Endothelial cell (in vitro differentiated cells): ENCODE data around the gene RASA1. TPM values are rescaled to one million over a fixed set of nuclear protein-coding genes. Genes with fewer than 3 reads are reported as not detected.

Source experiments
- DNase-seq: peaks from one replicate; pipeline ENCODE4 v3.0.0; 2021; ENCODE audit warnings: low spot score
- H3K27ac Mint-ChIP-seq: one replicate; pipeline ENCODE4 v1.8.0; 2021; ENCODE audit warnings: mixed read lengths, inconsistent platforms; ENCODE audit not compliant: unreplicated experiment
- H3K27me3 Mint-ChIP-seq: one replicate; pipeline ENCODE4 v1.8.0; 2021; ENCODE audit warnings: mild to moderate bottlenecking, moderate library complexity, mixed read lengths, inconsistent platforms; ENCODE audit not compliant: unreplicated experiment
- H3K36me3 Mint-ChIP-seq: one replicate; pipeline ENCODE4 v1.8.0; 2021; ENCODE audit warnings: mild to moderate bottlenecking, low read depth, mixed read lengths, inconsistent platforms; ENCODE audit not compliant: unreplicated experiment
- H3K4me1 Mint-ChIP-seq: one replicate; pipeline ENCODE4 v1.8.0; 2021; ENCODE audit warnings: mild to moderate bottlenecking, mixed read lengths, inconsistent platforms; ENCODE audit not compliant: unreplicated experiment
- H3K4me3 Mint-ChIP-seq: one replicate; pipeline ENCODE4 v1.8.0; 2021; ENCODE audit warnings: mild to moderate bottlenecking, mixed read lengths, inconsistent platforms; ENCODE audit not compliant: unreplicated experiment
- H3K9me3 Mint-ChIP-seq: one replicate; pipeline ENCODE4 v1.8.0; 2021; ENCODE audit warnings: mixed read lengths, inconsistent platforms; ENCODE audit not compliant: unreplicated experiment
- total RNA-seq: library from RNA; stranded (reverse); fragmentation: NEBNext Ultra II Directional; extraction: Animal tissue kit (Norgen Biotek cat#: 25700); gene quantifications from one replicate; pipeline ENCODE4 v1.2.1, GENCODE V29; 2021; ENCODE audit not compliant: unreplicated experiment
- TF ChIP-seq, protein P1 (sequence below): fragments of 200-600 bp; sonication (generic); IDR thresholded peaks from one replicate; pipeline ENCODE4 v1.5.0; 2021; ENCODE audit warnings: antibody characterized with exemption; ENCODE audit not compliant: unreplicated experiment

RASA1 gene
- total RNA-seq, 1 donor from 2014 or later: 48.7 TPM

DNA sequence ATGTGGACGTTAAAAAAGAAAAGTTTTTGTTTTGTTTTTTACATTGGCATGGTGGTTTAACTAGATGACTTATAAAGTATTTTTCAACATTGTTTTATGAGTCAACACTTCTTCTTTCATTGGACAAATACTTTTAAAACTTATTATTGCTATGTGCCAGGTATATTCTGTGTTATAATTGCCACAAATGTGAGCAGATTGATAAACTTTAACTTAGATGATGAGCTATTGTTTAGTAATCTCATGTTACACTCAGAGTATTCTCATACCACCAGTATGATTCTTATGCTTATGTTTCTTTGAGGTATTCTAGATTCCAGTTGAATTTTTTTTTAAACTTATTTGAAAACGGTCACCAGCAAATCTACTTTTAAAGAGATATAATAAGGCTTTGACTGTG is 60.3 kb downstream of the RASA1 start:
- Mint-ChIP-seq H3K9me3 (no peaks in the 10 kb centered on the region), H3K27ac (no peak overlapping the region), H3K4me3 (no peak overlapping the region), H3K36me3 (no peaks in the 10 kb centered on the region), H3K4me1 (peaks cover 3% of the 10 kb centered on the region), H3K27me3 (peaks cover 1% of the 10 kb centered on the region)
- TF ChIP-seq, protein P1, sequence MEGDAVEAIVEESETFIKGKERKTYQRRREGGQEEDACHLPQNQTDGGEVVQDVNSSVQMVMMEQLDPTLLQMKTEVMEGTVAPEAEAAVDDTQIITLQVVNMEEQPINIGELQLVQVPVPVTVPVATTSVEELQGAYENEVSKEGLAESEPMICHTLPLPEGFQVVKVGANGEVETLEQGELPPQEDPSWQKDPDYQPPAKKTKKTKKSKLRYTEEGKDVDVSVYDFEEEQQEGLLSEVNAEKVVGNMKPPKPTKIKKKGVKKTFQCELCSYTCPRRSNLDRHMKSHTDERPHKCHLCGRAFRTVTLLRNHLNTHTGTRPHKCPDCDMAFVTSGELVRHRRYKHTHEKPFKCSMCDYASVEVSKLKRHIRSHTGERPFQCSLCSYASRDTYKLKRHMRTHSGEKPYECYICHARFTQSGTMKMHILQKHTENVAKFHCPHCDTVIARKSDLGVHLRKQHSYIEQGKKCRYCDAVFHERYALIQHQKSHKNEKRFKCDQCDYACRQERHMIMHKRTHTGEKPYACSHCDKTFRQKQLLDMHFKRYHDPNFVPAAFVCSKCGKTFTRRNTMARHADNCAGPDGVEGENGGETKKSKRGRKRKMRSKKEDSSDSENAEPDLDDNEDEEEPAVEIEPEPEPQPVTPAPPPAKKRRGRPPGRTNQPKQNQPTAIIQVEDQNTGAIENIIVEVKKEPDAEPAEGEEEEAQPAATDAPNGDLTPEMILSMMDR: no peak
- no peak for DNase-seq

DNA sequence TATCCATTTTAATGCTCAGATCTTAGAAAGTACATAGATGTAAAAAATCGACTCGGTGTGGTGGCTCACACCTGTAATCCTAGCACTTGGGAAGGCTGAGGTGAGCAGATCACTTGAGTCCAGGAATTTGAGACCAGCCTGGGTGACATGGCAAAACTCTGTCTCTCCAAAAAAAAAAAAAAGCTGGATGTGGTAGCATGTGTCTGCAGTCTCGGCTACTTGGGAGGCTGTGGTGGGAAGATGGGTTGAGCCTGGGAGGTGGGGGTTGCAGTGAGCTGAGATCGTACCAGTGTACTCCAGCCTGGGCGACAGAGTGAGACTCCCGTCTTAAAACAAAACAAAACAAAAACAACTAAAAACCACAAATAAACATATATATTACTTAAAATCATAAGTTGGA is 61.4 kb downstream of the RASA1 start:
- DNase-seq: no peak
- Mint-ChIP-seq H3K9me3 (no peaks in the 10 kb centered on the region), H3K27ac (no peak overlapping the region), H3K4me3 (no peak overlapping the region), H3K4me1 (peaks cover 3% of the 10 kb centered on the region), H3K27me3 (peaks cover 1% of the 10 kb centered on the region), H3K36me3 (peaks cover under 1% of the 10 kb centered on the region)
- TF ChIP-seq, protein P1: no peak

DNA sequence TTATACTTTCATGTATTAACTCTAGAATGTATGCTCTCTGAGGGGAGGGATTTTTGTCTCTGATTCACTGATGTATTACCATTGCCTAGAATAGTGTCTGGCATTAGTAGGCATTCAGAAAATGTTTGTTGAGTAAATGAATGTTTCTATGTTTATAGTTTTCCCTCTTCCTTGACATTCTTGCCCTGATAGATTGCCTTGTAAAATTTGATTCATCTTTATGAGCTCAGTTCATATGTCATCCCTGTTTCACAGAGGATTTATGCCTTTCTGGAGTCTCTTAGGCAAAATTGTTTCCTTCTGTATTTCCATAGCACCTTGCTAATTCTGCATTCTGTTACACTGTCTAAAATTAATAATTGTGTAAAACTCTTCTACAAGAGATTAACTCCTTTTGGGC is 72.3 kb downstream of the RASA1 start:
- H3K4me3 Mint-ChIP-seq: no peak overlapping the region
- no peaks in the 10 kb centered on the region for H3K9me3 Mint-ChIP-seq

DNA sequence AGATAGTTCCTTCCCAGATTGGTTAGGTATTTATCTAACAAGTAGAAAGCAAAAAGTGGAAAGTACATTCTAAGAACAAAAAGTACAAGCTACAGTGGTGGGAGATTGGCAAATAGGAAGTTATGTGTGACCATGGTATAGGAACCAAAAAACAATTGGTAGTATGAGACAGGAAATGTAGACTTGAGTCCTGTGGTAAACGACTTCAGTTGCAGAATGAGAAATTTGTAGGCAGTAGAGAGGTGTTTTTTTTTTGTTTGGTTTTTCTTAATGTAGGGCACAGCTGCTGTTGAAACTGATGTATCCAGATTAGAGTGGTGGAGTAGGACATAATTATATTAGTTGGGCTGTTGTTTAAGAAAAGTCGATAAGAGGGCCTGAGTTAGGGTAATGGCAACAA is 73.0 kb downstream of the RASA1 start:
- Mint-ChIP-seq H3K36me3 (peaks cover 29% of the 10 kb centered on the region), H3K4me3 (no peak overlapping the region), H3K4me1 (peaks cover 7% of the 10 kb centered on the region), H3K9me3 (no peaks in the 10 kb centered on the region), H3K27me3 (no peaks in the 10 kb centered on the region), H3K27ac (peak overlapping the region; percentile 79)
- no peak for DNase-seq
- TF ChIP-seq, protein P1: no peak

More for the DNA sequence above, 72.3 kb downstream of the RASA1 start:
- H3K27ac Mint-ChIP-seq: no peak overlapping the region
- no peaks in the 10 kb centered on the region for H3K27me3 Mint-ChIP-seq
- H3K4me1 Mint-ChIP-seq: peaks cover 7% of the 10 kb centered on the region
- H3K36me3 Mint-ChIP-seq: peaks cover 29% of the 10 kb centered on the region
- TF ChIP-seq, protein P1: no peak
- DNase-seq: no peak

DNA sequence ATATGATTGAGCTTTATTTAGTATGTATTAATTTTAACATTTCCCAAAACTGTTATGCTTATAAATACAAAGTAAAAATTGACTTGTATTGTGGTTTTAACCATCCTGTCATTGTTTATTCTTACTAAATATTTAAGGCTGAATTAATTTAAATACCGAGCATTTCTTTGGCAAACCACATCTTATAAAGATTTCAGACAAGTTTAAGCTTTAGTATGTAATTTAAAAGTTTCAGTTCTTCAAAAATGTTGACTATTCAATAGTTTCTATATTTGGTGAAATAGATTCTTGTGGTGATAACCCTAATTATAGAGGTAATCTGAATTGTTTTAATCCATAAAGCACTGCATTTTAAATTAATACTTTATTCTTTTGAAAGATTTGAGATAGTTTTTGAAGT is 79.6 kb downstream of the RASA1 start:
- peaks cover 17% of the 10 kb centered on the region for H3K36me3 Mint-ChIP-seq
- no peak overlapping the region for H3K4me3 Mint-ChIP-seq
- no peaks in the 10 kb centered on the region for H3K27me3 Mint-ChIP-seq
- H3K4me1 Mint-ChIP-seq: no peaks in the 10 kb centered on the region
- TF ChIP-seq, protein P1: no peak
- H3K9me3 Mint-ChIP-seq: no peaks in the 10 kb centered on the region
- no peak for DNase-seq
- H3K27ac Mint-ChIP-seq: no peak overlapping the region
